ENCODE data around the gene EGLN3. TPM values are rescaled to one million over a fixed set of nuclear protein-coding genes. Genes with fewer than 3 reads are reported as not detected.

EGLN3 gene
- total RNA-seq, 1 experiment from 2014 or later = 9.5 TPM

GRCh38 chr14:33957993-33958392 is 7.1 kb upstream of the EGLN3 start:
- Histone ChIP-seq H3K9me3 (no peaks in the 10 kb centered on the region), H3K4me3 (ENCODE audit: low read depth, low read length) (no peak overlapping the region), H3K36me3 (ENCODE audit: control insufficient read depth, insufficient read depth, low read length) (no peaks in the 10 kb centered on the region), H3K4me1 (peaks cover 5% of the 10 kb centered on the region), H3K27me3 (replicated peaks; ENCODE audit: control insufficient read depth, insufficient read depth, low read length) (no peaks in the 10 kb centered on the region)
- no TSS peak for BruUV-seq (replicated peaks)
- Mint-ChIP-seq H3K36me3 (ENCODE audit: insufficient read depth, unreplicated experiment) (peaks cover 7% of the 10 kb centered on the region), H3K9me3 (ENCODE audit: unreplicated experiment) (peaks cover 11% of the 10 kb centered on the region), H3K4me1 (ENCODE audit: low read depth, unreplicated experiment) (no peaks in the 10 kb centered on the region), H3K27me3 (ENCODE audit: insufficient read depth, unreplicated experiment) (no peaks in the 10 kb centered on the region), H3K4me3 (ENCODE audit: unreplicated experiment) (no peak overlapping the region), H3K27ac (ENCODE audit: unreplicated experiment) (no peak overlapping the region)
- TF ChIP-seq, protein P1, sequence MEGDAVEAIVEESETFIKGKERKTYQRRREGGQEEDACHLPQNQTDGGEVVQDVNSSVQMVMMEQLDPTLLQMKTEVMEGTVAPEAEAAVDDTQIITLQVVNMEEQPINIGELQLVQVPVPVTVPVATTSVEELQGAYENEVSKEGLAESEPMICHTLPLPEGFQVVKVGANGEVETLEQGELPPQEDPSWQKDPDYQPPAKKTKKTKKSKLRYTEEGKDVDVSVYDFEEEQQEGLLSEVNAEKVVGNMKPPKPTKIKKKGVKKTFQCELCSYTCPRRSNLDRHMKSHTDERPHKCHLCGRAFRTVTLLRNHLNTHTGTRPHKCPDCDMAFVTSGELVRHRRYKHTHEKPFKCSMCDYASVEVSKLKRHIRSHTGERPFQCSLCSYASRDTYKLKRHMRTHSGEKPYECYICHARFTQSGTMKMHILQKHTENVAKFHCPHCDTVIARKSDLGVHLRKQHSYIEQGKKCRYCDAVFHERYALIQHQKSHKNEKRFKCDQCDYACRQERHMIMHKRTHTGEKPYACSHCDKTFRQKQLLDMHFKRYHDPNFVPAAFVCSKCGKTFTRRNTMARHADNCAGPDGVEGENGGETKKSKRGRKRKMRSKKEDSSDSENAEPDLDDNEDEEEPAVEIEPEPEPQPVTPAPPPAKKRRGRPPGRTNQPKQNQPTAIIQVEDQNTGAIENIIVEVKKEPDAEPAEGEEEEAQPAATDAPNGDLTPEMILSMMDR (IDR thresholded peaks at IDR 0.05; ENCODE audit: insufficient read depth in 1 of 2, low read depth in 1 of 2, low read length in 1 of 2, severe bottlenecking in 1 of 2, unreplicated experiment in 1 of 2) = no peak
- no peak for DNase-seq
- intact Hi-C loops (cut with micrococcal nuclease; ENCODE audit: unreplicated experiment) = no loop called here
- ChIA-PET POLR2A (interaction anchor here (0.6 kb wide), 1 partner anchor 174 kb away, joined by 4 read pairs; no protein-coding TSS in a partner anchor), CTCF (interaction anchor here (0.5 kb wide), 1 partner anchor 34 kb away, joined by 3 read pairs; no protein-coding TSS in a partner anchor)

GRCh38 chr14:33957299-33957698 is 6.4 kb upstream of the EGLN3 start:
- Mint-ChIP-seq H3K4me1 (ENCODE audit: low read depth, unreplicated experiment) (no peaks in the 10 kb centered on the region), H3K27ac (ENCODE audit: unreplicated experiment) (no peak overlapping the region), H3K36me3 (ENCODE audit: insufficient read depth, unreplicated experiment) (peaks cover 7% of the 10 kb centered on the region), H3K9me3 (ENCODE audit: unreplicated experiment) (peaks cover 4% of the 10 kb centered on the region), H3K27me3 (ENCODE audit: insufficient read depth, unreplicated experiment) (no peaks in the 10 kb centered on the region), H3K4me3 (ENCODE audit: unreplicated experiment) (no peak overlapping the region)
- TF ChIP-seq, protein P1 (IDR thresholded peaks at IDR 0.05; ENCODE audit: insufficient read depth in 1 of 2, low read depth in 1 of 2, low read length in 1 of 2, severe bottlenecking in 1 of 2, unreplicated experiment in 1 of 2) = no peak
- H3K36me3 ChIP-seq (ENCODE audit: control insufficient read depth, insufficient read depth, low read length) = no peaks in the 10 kb centered on the region
- intact Hi-C loops (cut with micrococcal nuclease; ENCODE audit: unreplicated experiment) = no loop called here
- ChIA-PET CTCF (no interaction called here), POLR2A (no interaction called here)
- DNase-seq = no peak
- BruUV-seq (replicated peaks) = no TSS peak
- no peaks in the 10 kb centered on the region for H3K27me3 ChIP-seq (replicated peaks; ENCODE audit: control insufficient read depth, insufficient read depth, low read length)
- no peaks in the 10 kb centered on the region for H3K9me3 ChIP-seq
- peaks cover 5% of the 10 kb centered on the region for H3K4me1 ChIP-seq
- H3K4me3 ChIP-seq (ENCODE audit: low read depth, low read length) = no peak overlapping the region

DNA sequence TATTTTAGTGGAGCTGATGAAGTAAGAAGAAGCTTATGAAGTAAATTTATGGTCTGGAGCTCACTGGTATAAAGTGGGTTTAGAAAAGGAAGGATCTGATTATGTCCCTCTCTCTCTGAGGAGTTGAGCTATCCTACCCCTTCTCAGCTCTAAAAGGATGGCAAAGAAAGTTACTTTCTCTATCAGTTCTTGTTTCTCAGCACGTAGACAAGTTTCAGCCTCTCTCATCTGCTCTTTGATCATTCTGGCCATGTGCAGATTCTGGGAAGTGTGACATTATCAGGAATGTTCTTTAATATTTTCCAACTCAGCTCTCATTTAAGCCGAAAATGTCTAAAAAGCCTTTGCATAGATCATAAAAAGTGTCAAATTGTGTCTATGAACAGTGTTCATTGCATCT is 5.8 kb upstream of the EGLN3 start:
- Mint-ChIP-seq H3K4me1 (ENCODE audit: low read depth, unreplicated experiment) (no peaks in the 10 kb centered on the region), H3K9me3 (ENCODE audit: unreplicated experiment) (no peaks in the 10 kb centered on the region), H3K4me3 (ENCODE audit: unreplicated experiment) (no peak overlapping the region), H3K27me3 (ENCODE audit: insufficient read depth, unreplicated experiment) (no peaks in the 10 kb centered on the region), H3K36me3 (ENCODE audit: insufficient read depth, unreplicated experiment) (peaks cover 7% of the 10 kb centered on the region), H3K27ac (ENCODE audit: unreplicated experiment) (no peak overlapping the region)
- no peaks in the 10 kb centered on the region for H3K27me3 ChIP-seq (replicated peaks; ENCODE audit: control insufficient read depth, insufficient read depth, low read length)
- POLR2A ChIA-PET = no interaction called here
- intact Hi-C loops (cut with micrococcal nuclease; ENCODE audit: unreplicated experiment) = no loop called here
- H3K4me3 ChIP-seq (ENCODE audit: low read depth, low read length) = no peak overlapping the region
- no TSS peak for BruUV-seq (replicated peaks)
- H3K9me3 ChIP-seq = no peaks in the 10 kb centered on the region
- H3K4me1 ChIP-seq = peaks cover 6% of the 10 kb centered on the region
- DNase-seq = no peak
- TF ChIP-seq, protein P1 (IDR thresholded peaks at IDR 0.05; ENCODE audit: insufficient read depth in 1 of 2, low read depth in 1 of 2, low read length in 1 of 2, severe bottlenecking in 1 of 2, unreplicated experiment in 1 of 2) = no peak
- CTCF ChIA-PET = no interaction called here
- no peaks in the 10 kb centered on the region for H3K36me3 ChIP-seq (ENCODE audit: control insufficient read depth, insufficient read depth, low read length)

All from Caco-2 (cell line).